GM23338 (cell line): Measurements from ENCODE around the gene CDH8. TPM values are rescaled to one million over a fixed set of nuclear protein-coding genes. Genes with fewer than 3 reads are reported as not detected.

Experiments used
- ATAC-seq: fragments of 200-7000 bp; cut with Tn5 transposase; 3 replicates; pipeline ENCODE4 v1.9.1; 2020
- DNase-seq: peaks from one replicate; pipeline ENCODE4 v3.0.0-alpha.2; 2015; ENCODE audit warnings: low spot score
- H2AFZ ChIP-seq: fragments of 200-600 bp; sonication (generic); 2 replicates; pipeline ENCODE4 v1.8.0; 2016; ENCODE audit warnings: antibody characterized with exemption, mild to moderate bottlenecking, moderate library complexity
- H3F3A ChIP-seq: fragments of 200-600 bp; sonication (generic); replicated peaks from 2 replicates; pipeline ENCODE4 v1.8.0; 2017; ENCODE audit warnings: antibody characterized with exemption, mixed run types, low read depth
- H3K27ac ChIP-seq: fragments of 200-600 bp; sonication (generic); 2 replicates; pipeline ENCODE4 v1.6.1; 2016; ENCODE audit warnings: low read depth
- H3K27me3 ChIP-seq: fragments of 200-600 bp; sonication (generic); 2 replicates; pipeline ENCODE4 v1.8.0; 2016; ENCODE audit warnings: mild to moderate bottlenecking, mixed run types, moderate library complexity; ENCODE audit not compliant: insufficient read depth
- H3K36me3 ChIP-seq: fragments of 200-600 bp; sonication (generic); 2 replicates; pipeline ENCODE4 v1.8.0; 2016; ENCODE audit warnings: mild to moderate bottlenecking; ENCODE audit not compliant: insufficient read depth
- H3K4me1 ChIP-seq: fragments of 200-600 bp; sonication (generic); 2 replicates; pipeline ENCODE4 v1.8.0; 2016; ENCODE audit warnings: mild to moderate bottlenecking, moderate library complexity; ENCODE audit not compliant: insufficient read depth
- H3K4me2 ChIP-seq: fragments of 200-600 bp; sonication (generic); 2 replicates; pipeline ENCODE4 v1.7.1; 2017; ENCODE audit warnings: mixed run types
- H3K4me3 ChIP-seq: fragments of 200-600 bp; sonication (generic); 2 replicates; pipeline ENCODE4 v1.6.1; 2016; ENCODE audit warnings: mixed run types
- H3K79me2 ChIP-seq: fragments of 200-600 bp; sonication (generic); replicated peaks from 2 replicates; pipeline ENCODE4 v1.8.0; 2017; ENCODE audit warnings: mild to moderate bottlenecking; ENCODE audit not compliant: insufficient read depth
- H3K9me2 ChIP-seq: fragments of 200-600 bp; sonication (generic); 2 replicates; pipeline ENCODE4 v1.8.0; 2017; ENCODE audit not compliant: insufficient read depth
- H4K20me1 ChIP-seq: fragments of 200-600 bp; sonication (generic); replicated peaks from 2 replicates; pipeline ENCODE4 v1.8.0; 2017; ENCODE audit warnings: mild to moderate bottlenecking; ENCODE audit not compliant: insufficient read depth
- H3K27ac Mint-ChIP-seq: 2 replicates; pipeline ENCODE4 v1.8.0; 2020; ENCODE audit warnings: inconsistent platforms, mild to moderate bottlenecking, moderate library complexity, mixed read lengths
- H3K27me3 Mint-ChIP-seq: 3 replicates; pipeline ENCODE4 v1.8.0; 2022; ENCODE audit warnings: low read depth, mild to moderate bottlenecking, moderate library complexity, mixed read lengths, inconsistent platforms; ENCODE audit not compliant: insufficient read depth, poor library complexity
- H3K36me3 Mint-ChIP-seq: 3 replicates; pipeline ENCODE4 v1.8.0; 2021; ENCODE audit warnings: low read depth, mild to moderate bottlenecking, inconsistent platforms, moderate library complexity, mixed read lengths
- H3K4me1 Mint-ChIP-seq: 3 replicates; pipeline ENCODE4 v1.8.0; 2020; ENCODE audit warnings: mild to moderate bottlenecking, inconsistent platforms, mixed read lengths
- H3K4me3 Mint-ChIP-seq: 3 replicates; pipeline ENCODE4 v1.8.0; 2021; ENCODE audit warnings: moderate library complexity, mild to moderate bottlenecking, inconsistent platforms, mixed read lengths
- H3K9me3 Mint-ChIP-seq: 3 replicates; pipeline ENCODE4 v1.8.0; 2020; ENCODE audit warnings: moderate library complexity, mild to moderate bottlenecking, inconsistent platforms, mixed read lengths
- CREB1 ChIP-seq: fragments of 250-450 bp; sonication (Bioruptor Pico); IDR thresholded peaks from 2 replicates; pipeline ENCODE4 v1.5.0; 2020; ENCODE audit warnings: low read depth, mild to moderate bottlenecking, moderate library complexity
- CTCF ChIP-seq, 2 experiments: fragments of 200-600 bp in 1 of 2; sonication (generic) in 1 of 2; conservative IDR thresholded peaks; 2 replicates each; pipeline versions ENCODE4 v1.5.1 to v1.6.1; 2016 to 2017; ENCODE audit warnings: antibody characterized with exemption in 2 of 2, low read depth in 2 of 2, mild to moderate bottlenecking in 2 of 2, moderate library complexity in 1 of 2
- EZH2 ChIP-seq: fragments of 200-600 bp; sonication (generic); IDR thresholded peaks from one replicate; pipeline ENCODE4 v1.8.0; 2017; ENCODE audit warnings: antibody characterized with exemption, mild to moderate bottlenecking, low read depth; ENCODE audit not compliant: unreplicated experiment
- EZH2phosphoT487 ChIP-seq: fragments of 200-600 bp; sonication (generic); IDR thresholded peaks from one replicate; pipeline ENCODE4 v1.8.1; 2018; ENCODE audit warnings: antibody characterized with exemption; ENCODE audit not compliant: unreplicated experiment
- JUNB ChIP-seq: IDR thresholded peaks from one replicate; pipeline ENCODE4 v1.6.1; 2016; ENCODE audit warnings: antibody characterized with exemption; ENCODE audit not compliant: unreplicated experiment
- NANOG ChIP-seq: IDR thresholded peaks from 2 replicates; pipeline ENCODE4 v1.6.1; 2016; ENCODE audit warnings: antibody characterized with exemption, borderline replicate concordance
- POLR2AphosphoS5 ChIP-seq: IDR thresholded peaks from 2 replicates; pipeline ENCODE4 v1.6.1; 2016; ENCODE audit warnings: antibody characterized with exemption, low read depth
- REST ChIP-seq: IDR thresholded peaks from one replicate; pipeline ENCODE4 v1.6.1; 2018; ENCODE audit warnings: antibody characterized with exemption; ENCODE audit not compliant: unreplicated experiment
- STAT1 ChIP-seq: IDR thresholded peaks from one replicate; pipeline ENCODE4 v1.6.1; 2016; ENCODE audit warnings: antibody characterized with exemption; ENCODE audit not compliant: unreplicated experiment
- ZNF114 ChIP-seq: fragments of 250-450 bp; sonication (Bioruptor Pico); IDR thresholded peaks from 2 replicates; pipeline ENCODE4 v1.5.0; 2020; ENCODE audit warnings: mild to moderate bottlenecking, moderate library complexity
- ZNF331 ChIP-seq: fragments of 250-450 bp; sonication (Bioruptor Pico); IDR thresholded peaks from 2 replicates; pipeline ENCODE4 v1.5.0; 2020; ENCODE audit warnings: low read depth, mild to moderate bottlenecking, moderate library complexity
- polyA plus RNA-seq: library from polyadenylated mRNA; unstranded; fragments of >200 nt; fragmentation: Nextera tagmentation; extraction: Ambion mirVana; gene quantifications from 2 replicates; pipeline ENCODE4 v1.2.1, GENCODE V29; 2016
- total RNA-seq: library from RNA; depleted of rRNA; stranded (reverse); fragments of >200 nt; shearing (Covaris generic); gene quantifications from 2 replicates; pipeline ENCODE4 v1.2.3, GENCODE V29; 2014
- TF ChIP-seq, protein P1 (sequence below): fragments of 250-450 bp; sonication (Bioruptor Pico); IDR thresholded peaks from 2 replicates; pipeline ENCODE4 v1.5.0; 2020; ENCODE audit warnings: mild to moderate bottlenecking, moderate library complexity

The CDH8 gene
- total and polyA plus RNA-seq, 2 experiments from 2014 or later = 10.2 to 11.7 TPM

DNA sequence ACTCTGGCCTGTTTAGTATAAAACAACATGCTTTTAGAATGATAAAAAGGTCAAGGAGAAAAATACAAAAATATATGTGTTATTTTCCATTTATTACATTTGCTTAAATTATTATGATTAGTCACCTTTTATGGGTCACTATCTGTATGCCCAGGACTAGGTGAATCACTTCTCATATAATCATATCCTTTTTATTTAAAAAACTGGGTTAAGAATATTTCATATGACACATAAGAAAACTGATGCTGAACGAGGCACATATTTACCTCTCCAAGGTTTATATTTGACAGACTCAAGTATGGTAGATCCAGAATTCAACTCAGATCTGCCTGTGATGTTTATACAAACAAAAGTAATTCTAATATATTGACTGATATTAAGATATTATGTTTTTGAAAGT lies 134.5 kb downstream of the CDH8 start (continued):
- TF ChIP-seq CTCF (conservative IDR thresholded peaks at IDR 0.05; ENCODE audit: low read depth in 2 of 2) = no peak
- no peak for TF ChIP-seq JUNB

GRCh38 chr16:61900482-61900881 lies 135.8 kb downstream of the CDH8 start:
- no peaks in the 10 kb centered on the region; the same call in 2 of the 3 replicates for H3K4me1 Mint-ChIP-seq
- no peaks in the 10 kb centered on the region for H3F3A ChIP-seq
- no peak for TF ChIP-seq ZNF114 (CRISPR knock-in tag)
- no peak for TF ChIP-seq NANOG
- no peak for TF ChIP-seq ZNF331 (CRISPR knock-in tag)
- no peak for TF ChIP-seq EZH2
- TF ChIP-seq REST = no peak
- TF ChIP-seq JUNB = no peak
- TF ChIP-seq CTCF (conservative IDR thresholded peaks at IDR 0.05; ENCODE audit: low read depth in 2 of 2) = no peak
- TF ChIP-seq EZH2phosphoT487 = no peak
- TF ChIP-seq POLR2AphosphoS5 = no peak
- no peak for TF ChIP-seq CREB1 (CRISPR knock-in tag)
- TF ChIP-seq, protein P1, sequence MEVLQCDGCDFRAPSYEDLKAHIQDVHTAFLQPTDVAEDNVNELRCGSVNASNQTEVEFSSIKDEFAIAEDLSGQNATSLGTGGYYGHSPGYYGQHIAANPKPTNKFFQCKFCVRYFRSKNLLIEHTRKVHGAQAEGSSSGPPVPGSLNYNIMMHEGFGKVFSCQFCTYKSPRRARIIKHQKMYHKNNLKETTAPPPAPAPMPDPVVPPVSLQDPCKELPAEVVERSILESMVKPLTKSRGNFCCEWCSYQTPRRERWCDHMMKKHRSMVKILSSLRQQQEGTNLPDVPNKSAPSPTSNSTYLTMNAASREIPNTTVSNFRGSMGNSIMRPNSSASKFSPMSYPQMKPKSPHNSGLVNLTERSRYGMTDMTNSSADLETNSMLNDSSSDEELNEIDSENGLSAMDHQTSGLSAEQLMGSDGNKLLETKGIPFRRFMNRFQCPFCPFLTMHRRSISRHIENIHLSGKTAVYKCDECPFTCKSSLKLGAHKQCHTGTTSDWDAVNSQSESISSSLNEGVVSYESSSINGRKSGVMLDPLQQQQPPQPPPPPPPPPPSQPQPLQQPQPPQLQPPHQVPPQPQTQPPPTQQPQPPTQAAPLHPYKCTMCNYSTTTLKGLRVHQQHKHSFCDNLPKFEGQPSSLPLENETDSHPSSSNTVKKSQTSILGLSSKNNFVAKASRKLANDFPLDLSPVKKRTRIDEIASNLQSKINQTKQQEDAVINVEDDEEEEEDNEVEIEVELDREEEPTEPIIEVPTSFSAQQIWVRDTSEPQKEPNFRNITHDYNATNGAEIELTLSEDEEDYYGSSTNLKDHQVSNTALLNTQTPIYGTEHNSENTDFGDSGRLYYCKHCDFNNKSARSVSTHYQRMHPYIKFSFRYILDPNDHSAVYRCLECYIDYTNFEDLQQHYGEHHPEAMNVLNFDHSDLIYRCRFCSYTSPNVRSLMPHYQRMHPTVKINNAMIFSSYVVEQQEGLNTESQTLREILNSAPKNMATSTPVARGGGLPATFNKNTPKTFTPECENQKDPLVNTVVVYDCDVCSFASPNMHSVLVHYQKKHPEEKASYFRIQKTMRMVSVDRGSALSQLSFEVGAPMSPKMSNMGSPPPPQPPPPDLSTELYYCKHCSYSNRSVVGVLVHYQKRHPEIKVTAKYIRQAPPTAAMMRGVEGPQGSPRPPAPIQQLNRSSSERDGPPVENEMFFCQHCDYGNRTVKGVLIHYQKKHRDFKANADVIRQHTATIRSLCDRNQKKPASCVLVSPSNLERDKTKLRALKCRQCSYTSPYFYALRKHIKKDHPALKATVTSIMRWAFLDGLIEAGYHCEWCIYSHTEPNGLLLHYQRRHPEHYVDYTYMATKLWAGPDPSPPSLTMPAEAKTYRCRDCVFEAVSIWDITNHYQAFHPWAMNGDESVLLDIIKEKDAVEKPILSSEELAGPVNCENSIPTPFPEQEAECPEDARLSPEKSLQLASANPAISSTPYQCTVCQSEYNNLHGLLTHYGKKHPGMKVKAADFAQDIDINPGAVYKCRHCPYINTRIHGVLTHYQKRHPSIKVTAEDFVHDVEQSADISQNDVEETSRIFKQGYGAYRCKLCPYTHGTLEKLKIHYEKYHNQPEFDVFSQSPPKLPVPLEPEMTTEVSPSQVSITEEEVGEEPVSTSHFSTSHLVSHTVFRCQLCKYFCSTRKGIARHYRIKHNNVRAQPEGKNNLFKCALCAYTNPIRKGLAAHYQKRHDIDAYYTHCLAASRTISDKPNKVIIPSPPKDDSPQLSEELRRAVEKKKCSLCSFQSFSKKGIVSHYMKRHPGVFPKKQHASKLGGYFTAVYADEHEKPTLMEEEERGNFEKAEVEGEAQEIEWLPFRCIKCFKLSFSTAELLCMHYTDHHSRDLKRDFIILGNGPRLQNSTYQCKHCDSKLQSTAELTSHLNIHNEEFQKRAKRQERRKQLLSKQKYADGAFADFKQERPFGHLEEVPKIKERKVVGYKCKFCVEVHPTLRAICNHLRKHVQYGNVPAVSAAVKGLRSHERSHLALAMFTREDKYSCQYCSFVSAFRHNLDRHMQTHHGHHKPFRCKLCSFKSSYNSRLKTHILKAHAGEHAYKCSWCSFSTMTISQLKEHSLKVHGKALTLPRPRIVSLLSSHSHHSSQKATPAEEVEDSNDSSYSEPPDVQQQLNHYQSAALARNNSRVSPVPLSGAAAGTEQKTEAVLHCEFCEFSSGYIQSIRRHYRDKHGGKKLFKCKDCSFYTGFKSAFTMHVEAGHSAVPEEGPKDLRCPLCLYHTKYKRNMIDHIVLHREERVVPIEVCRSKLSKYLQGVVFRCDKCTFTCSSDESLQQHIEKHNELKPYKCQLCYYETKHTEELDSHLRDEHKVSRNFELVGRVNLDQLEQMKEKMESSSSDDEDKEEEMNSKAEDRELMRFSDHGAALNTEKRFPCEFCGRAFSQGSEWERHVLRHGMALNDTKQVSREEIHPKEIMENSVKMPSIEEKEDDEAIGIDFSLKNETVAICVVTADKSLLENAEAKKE (CRISPR knock-in tag) = no peak
- TF ChIP-seq STAT1 = no peak

More at GRCh38 chr16:61900482-61900881, 135.8 kb downstream of the CDH8 start:
- Histone ChIP-seq H2AFZ (no peak overlapping the region), H3K4me1 (no peaks in the 10 kb centered on the region), H3K4me3 (no peak overlapping the region), H3K4me2 (no peak overlapping the region), H3K9me2 (no peaks in the 10 kb centered on the region), H3K79me2 (no peaks in the 10 kb centered on the region), H3K27ac (no peak overlapping the region), H3K27me3 (no peaks in the 10 kb centered on the region), H3K36me3 (peaks cover 4% of the 10 kb centered on the region; the same call in 1 of the 2 replicates), H4K20me1 (no peaks in the 10 kb centered on the region)
- H3K4me3 Mint-ChIP-seq = no peak overlapping the region
- no peaks in the 10 kb centered on the region for H3K27me3 Mint-ChIP-seq
- ATAC-seq (no peak), DNase-seq (no peak)
- H3K9me3 Mint-ChIP-seq = peaks cover 13% of the 10 kb centered on the region; the same call in 2 of the 3 replicates
- peaks cover 12% of the 10 kb centered on the region; the same call in 2 of the 3 replicates for H3K36me3 Mint-ChIP-seq
- H3K27ac Mint-ChIP-seq = no peak overlapping the region
